Tibial nerve (tissue), 3 donors: ENCODE results near the gene CINP.

Source experiments
- POLR2A ChIP-seq, 2 donors: fragments of 450-650 bp; IDR thresholded peaks; one replicate each; pipeline ENCODE4 v1.6.1; 2017; ENCODE audit warnings: antibody characterized with exemption in 2 of 2, mild to moderate bottlenecking in 2 of 2, moderate library complexity in 2 of 2
- TF ChIP-seq, protein P1 (sequence below), 5 experiments: fragments of 200-600 bp in 3 of 5; fragments of 450-650 bp in 2 of 5; sonication (generic) in 3 of 5; IDR thresholded peaks; one replicate each; pipeline ENCODE4 v1.5.1; 2016 to 2019; ENCODE audit warnings: antibody characterized with exemption in 5 of 5, mild to moderate bottlenecking in 3 of 5, moderate library complexity in 2 of 5

DNA sequence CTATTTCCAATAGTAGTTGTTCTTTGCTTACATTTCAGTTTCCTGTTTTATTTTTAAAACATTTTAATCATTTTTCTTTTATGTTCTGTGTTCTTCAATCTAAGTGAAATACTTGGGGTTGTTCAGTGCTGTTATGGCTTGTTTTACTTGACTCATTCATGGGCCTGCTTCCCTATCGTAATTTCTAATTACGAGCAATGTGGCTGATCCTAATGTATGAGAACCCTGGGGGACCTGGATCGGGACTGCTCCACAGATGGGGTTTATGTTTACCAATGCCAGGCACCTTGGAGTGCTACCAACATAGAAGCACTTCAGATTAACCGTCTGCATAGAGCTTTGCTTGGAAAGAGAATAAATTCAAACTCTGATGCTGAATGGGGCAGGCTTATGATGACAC is 29.8 kb upstream of the CINP start:
- TF ChIP-seq, protein P1, sequence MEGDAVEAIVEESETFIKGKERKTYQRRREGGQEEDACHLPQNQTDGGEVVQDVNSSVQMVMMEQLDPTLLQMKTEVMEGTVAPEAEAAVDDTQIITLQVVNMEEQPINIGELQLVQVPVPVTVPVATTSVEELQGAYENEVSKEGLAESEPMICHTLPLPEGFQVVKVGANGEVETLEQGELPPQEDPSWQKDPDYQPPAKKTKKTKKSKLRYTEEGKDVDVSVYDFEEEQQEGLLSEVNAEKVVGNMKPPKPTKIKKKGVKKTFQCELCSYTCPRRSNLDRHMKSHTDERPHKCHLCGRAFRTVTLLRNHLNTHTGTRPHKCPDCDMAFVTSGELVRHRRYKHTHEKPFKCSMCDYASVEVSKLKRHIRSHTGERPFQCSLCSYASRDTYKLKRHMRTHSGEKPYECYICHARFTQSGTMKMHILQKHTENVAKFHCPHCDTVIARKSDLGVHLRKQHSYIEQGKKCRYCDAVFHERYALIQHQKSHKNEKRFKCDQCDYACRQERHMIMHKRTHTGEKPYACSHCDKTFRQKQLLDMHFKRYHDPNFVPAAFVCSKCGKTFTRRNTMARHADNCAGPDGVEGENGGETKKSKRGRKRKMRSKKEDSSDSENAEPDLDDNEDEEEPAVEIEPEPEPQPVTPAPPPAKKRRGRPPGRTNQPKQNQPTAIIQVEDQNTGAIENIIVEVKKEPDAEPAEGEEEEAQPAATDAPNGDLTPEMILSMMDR (IDR thresholded peaks at IDR 0.05), result no peak
- no peak for TF ChIP-seq POLR2A (IDR thresholded peaks at IDR 0.05)
